KG1 (cell line): ENCODE data around the gene CHD5.

Experiments used
- DNase-seq: peaks from one replicate; lab custom pipeline; 2025; lab: John Stamatoyannopoulos, UW

Gene CHD5

DNA sequence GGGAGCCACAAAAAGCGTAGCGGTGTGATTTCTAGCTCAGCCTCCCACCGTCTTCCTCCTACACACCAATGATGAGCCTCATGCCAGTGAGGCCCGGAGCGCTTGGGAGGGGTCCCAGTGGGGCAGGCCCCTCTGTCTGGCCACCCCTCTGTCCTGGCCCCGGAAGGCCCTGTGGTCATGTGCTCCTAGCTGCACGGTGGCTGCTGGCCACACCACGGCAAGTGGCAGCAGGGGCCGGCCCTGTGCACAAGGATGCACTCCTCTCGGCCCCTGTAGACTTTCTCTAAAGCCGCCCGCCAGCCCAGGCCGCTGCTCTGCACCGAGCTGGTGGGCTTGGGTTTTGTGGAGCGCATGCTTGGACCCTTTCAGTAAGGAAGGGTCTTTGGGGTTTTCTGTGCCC lies 80.8 kb downstream of the CHD5 start:
- DNase-seq: no peak

DNA sequence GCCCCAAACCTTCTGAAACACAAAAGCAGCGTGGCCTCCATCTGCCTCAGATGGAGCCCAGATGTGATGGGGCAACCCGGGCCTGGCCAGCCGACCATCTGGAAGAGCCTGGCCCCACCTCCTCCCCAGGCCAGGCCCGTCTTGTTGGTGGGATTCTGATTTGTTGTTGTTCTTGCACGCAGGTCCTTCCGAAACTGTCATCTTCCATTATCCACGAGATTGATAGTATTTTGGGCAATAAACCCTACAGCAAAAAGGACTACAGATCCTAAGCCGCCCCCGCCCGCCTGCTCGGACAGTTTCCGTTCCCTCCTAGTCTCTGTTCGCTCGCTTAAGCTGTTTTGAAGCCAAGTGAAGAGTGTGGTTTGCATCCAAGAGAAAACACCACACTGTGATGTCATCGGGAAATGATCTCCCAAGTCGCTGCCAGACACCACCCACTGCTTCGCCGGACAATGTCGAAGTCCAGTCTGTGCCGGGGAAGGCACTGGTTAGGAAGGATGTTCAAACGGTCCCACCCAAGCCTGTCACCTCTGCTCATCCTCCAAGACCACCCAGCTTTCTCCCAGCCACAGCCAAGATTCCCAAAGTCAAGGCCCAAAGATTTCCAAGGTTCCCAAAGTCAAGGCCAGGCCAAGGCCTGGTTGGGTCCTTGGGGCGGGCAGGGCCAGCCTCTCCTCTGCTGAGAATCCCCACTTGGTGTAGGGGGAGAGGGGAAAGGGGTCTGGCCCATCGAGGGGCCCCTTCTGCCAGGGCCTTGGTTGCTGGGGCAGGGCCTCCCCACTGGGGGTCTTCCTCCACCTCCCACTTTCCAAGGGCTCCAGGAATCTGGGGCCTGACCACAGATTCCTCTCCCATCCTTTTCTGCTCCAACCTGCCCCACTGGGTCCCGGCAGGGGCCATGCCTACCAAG lies 81.6 kb downstream of the CHD5 start:
- no peak for DNase-seq

DNA sequence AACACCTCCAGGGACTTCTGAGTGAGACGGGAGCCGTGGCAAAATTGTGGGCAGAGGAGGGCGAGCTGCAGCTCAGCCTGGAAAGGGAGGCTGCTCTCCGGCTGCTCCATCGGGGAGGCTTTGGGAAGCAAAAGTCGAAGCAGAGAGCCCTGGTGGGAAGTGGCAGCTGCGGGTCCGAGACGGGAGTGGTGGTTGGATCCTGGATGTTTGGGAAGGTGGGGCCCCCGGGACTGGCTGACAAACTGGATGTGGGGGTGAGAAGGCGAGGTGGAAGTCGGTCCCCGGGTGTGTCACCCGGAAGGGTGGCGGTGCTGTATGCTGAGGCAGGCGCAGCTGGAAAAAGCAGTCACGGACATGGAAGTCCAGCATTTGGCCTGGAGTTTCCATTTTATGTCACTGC lies 82.3 kb downstream of the CHD5 start:
- DNase-seq: no peak

DNA sequence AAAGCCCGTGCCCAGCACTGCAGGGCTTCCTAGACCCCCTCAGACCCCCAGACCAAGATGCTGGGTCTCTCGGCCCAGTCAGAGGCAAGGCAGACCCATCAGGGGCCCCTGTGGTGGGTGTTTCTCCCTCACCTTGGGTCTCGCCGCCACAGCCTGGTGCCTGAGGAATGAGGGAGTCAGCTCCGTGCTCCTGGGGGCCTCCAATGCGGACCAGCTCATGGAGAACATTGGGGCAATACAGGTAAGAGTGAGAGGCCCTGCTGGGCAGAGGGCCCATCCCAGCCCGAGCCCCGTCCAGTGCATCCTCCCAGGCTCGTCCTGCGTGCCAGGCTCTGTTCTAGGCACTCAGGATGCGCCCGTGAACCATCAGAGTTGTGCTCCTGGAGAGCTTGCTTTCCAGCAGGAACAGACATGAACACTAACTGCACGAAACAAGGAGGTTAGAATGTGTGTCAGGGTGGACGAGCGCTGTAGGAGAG lies 83.0 kb downstream of the CHD5 start:
- DNase-seq: no peak

DNA sequence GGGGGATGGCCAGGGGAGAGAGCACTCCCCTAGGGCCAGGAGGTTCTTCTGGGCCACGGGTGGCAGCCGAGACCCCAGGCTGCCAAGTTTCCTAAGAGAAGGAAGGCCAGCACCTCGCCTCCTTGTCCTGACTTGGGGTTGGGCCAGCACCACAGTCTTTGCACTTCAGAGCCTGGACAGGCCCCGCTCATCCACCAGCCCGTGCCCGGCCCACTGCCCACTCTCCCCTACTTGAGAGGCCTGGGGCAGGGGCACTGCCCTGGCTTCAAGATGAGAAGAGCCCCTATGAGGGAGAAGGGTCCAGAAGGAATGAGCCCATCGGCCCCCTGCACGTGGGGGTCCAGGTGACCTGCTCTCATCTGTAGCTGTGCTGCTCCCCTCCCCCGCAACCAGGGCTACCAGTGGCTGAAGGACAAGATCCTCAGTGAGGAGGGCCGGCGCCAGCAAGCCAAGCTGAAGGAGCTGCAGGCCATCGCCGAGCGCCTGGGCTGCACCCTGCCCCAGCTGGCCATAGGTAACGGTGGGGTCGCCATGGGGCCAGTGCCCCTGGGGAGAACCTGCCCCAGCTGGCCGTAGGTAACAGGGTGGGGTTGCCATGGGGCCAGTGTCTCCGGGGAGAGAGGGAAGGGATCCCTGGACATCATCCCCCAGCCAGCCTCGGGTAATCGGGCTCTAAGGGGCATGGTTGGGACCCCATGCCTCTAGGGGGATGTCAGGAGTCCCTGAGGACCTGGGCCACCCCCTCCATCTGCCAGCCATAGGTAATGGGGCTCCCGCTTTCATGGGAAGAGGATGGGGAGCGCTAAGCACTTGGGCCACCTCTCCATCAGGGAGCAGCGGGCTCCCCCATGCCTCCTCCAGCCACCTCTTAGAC lies 83.6 kb downstream of the CHD5 start:
- no peak for DNase-seq

DNA sequence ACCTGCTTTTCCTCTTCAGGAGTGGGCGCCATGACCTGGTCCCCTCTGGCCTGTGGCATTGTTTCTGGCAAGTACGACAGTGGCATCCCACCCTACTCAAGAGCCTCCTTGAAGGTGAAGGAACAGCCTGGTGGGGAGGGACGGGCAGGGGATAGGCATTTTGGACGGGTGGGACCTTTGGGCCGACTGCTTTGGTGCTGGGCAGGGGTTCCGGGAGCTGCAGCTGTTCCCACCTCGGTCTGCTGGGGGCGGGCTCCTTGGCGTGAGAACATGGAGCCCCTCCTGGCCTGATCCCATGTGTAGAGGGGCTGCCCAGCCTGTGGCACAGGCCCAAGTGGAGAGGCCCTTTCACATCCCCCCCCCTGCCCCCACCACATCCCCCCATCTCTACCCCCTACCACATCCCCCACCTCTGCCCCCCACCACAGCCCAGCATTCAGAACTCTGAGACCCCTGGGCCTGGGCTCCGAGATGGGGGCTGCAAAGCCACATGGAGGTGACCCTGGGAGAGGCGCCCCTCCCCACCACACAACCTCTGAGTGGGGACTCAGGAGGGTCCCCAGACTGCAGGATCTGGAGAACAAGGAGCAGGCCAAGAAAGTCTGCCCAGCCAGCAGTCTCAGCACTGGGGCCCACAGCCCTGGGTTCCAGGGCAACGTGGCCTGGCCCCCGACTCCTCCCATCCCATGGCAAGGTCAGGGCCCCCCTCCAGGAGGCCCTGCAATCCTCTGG lies 84.4 kb downstream of the CHD5 start:
- DNase-seq: no peak

DNA sequence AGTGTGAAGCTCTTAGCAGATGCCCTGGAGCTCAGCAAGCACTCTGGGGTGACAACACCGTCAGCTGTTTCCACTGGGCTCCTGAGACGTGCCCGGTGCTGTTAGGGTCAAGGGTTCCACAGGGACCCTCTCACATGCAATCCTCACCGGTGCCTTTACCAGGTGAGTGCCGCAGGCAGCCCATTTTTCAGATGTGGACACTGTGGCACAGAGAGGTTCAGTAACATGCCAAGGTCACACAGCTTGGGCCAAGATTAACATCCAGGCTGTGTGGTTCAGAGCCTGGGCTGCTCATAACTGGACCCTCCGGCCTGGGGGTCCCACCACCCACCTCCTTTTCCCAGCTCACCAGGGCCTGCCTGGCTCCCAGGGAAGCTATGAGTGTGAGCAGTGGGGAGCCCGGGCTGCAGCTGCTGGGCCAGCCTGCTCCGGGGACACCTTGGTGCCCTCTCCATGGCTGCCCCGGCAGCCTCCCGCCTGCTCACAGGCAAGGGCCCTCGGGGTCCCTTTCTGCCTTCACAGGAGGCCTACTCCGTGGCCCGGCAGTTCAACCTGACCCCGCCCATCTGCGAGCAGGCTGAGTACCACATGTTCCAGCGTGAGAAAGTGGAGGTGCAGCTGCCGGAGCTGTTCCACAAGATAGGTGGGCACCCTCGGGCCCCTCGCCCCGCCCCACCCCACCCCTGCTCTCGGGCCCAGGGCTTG lies 85.2 kb downstream of the CHD5 start:
- no peak for DNase-seq

DNA sequence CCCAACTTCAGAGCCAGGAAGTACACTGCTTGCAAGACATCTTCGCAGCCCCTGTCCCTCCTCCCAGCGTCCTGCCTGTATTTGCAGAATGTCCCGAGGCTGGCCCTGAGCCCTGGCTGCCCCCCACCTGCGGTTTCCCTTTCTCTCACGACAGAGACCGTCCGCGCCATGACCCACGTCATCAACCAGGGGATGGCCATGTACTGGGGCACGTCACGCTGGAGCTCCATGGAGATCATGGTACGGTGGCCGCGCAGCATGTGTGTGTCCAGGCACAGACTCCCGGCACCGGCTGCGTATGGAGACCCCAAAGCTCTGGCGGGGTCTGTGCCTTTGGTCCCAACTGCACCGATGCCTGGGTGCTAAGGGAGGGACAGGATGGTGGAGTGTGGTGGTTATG lies 85.9 kb downstream of the CHD5 start:
- DNase-seq: no peak

DNA sequence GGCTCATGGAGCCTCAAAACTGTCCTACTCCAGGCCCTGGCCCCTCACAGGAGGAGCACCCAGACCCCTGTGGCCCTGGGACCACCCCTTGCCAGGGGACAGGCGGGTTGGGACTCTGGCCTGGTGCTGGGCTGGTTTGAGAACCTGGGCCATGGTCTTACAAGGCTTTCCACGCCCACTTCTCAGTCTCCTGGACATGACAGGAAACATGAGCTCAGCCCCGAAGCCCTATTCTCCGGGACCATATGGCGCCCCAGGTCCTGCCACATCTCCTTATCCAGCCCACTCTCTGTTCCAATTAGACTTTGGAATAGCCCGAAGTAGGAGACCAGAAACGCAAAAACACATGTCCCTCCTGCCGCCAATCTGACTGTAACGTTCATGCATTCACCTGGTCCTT lies 86.5 kb downstream of the CHD5 start:
- no peak for DNase-seq

DNA sequence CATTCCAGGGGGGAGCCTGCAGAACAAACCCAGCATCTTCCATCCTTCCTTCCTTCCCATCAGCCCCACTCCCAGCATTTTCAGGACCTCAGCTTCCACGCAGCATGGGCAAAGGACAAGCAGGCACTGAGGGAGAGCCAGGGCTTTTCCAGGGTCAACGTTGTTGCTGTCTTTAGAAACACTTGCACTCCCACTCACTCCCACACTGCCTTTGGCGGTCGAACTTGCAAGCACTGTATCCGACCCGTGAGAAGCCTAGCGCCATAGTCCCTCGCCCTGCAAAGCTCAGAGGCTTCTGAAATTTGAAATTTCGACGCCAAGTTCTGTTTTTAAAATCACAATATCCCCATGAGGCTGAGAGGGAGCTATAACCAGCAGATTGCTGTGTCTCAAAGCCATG lies 87.0 kb downstream of the CHD5 start:
- DNase-seq: no peak

DNA sequence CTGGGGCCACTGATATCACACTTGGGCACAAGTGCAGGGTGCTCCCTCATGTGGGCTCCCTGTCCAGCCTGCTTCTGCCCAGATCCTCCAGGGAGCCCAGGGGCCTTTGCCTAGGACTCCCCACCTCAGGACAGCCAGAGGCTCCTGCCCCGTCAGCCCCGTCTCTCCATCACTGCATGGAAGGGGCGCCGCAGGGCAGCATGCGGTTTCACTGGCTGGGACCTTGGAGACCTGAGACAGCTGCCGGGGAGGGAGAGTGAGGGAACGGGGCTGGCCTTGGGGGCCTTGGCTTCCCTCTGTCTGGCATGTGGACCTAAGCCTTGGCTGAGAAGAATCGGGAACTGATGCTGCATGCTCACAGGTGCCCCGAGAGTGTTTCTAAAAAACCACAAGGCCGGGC lies 87.9 kb downstream of the CHD5 start:
- no peak for DNase-seq

DNA sequence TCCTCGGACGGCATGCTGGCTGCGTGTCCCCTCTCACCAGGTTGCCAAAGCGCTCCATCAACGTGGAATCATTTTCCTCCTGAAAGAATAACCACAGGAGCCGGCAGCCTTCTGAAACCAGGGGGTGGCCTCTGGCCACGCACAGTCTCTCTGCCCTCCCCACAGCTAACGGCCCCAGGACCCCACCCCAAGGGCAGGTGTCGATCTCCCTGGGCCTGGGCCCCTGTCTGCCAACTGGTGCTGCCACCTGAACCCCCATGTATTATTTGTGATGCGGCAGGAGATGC lies 88.4 kb downstream of the CHD5 start:
- DNase-seq: no peak

DNA sequence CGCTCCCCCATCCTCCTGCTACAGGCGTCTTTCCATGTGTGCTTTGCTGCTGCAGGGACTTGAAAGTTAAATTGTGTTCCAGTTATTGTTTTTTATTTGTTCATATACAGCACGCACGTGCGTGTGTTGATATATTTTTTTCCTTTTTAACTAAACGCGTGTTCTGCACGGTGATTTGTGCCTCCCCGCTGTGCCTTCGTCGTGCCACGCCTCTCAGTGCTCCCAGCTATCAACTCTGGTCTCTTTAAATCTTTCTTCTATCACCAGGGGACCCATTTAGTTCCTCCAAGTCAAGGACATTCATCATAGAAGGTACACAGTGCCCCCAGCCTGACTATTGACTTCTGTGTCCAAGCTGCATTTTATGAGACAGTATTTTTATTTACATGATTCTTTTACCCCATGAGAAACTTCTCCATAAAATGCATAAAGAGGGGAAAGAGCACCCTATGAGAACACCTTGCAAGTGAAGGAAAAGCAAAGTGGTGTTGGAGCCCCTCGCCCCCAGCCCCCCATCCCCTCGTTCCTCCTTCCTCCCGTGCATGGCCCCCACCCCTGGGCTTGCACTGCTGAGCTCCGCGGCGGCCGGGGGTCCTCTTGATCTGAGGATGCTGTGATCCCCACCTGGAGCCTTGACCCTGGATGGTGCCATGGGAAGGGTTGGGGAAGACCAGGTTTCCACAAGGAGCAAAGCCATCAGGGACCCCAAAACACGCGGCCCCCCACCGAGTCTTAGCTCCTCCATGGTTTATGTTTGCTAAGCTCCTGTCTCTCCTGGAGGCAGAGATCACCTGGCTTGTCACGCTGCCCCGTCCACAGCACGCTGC lies 88.9 kb downstream of the CHD5 start:
- DNase-seq: no peak

DNA sequence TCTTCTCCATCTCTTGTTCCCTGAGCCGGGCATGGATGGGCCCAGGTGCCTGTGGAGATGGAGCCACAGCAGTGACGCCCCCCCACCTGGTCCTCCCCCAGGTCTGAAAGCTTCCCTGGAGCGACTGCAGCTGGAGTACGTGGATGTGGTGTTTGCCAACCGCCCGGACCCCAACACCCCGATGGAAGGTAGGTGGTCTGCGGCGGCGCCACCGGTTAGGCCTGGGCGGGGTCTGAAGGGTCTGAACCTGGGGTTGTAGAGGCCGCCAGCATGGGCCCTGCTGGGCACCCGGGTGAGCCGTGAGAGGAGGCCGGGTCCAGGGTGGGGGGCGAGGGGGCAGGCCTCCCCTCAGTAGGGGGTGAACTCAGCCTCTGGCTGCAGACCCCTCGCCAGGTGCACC lies 89.8 kb downstream of the CHD5 start:
- no peak for DNase-seq

DNA sequence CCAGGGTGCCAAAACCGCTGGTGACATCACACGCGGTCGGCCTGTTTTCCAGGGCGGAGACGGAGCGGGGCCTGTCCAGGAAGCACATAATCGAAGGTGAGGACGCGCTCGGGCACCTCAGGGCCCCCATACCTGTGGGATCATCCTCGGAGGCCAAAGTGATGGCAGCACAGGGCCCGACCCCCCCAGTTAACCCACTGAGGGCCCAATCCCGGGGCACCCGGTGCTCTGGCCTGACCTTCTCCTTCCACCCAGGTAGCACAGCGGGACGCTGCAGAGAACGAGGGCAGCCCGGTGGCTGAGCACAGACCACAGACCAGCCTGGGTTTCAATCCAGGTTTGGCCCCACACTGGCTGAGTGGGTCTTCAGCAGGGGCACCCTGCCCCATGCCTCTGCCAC lies 91.2 kb downstream of the CHD5 start:
- no peak for DNase-seq

DNA sequence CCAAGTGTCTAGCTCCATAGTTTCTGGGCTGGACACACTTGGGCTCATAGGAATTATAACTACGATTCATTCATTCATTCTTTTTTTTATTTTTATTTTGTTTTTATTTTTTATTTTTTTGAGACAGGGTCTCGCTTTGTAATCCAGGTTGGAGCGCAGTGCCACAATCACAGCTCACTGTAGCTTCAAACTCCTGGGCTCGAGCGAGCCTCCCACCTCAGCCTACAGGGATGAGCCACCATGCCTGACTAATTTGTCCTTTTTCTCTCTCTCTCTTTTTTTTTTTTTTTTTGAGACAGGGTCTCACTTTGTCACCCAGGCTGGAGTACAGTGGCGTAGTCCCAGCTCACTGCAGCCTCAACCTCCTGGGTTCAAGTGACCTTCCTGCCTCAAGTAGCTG lies 92.2 kb downstream of the CHD5 start:
- DNase-seq: no peak

DNA sequence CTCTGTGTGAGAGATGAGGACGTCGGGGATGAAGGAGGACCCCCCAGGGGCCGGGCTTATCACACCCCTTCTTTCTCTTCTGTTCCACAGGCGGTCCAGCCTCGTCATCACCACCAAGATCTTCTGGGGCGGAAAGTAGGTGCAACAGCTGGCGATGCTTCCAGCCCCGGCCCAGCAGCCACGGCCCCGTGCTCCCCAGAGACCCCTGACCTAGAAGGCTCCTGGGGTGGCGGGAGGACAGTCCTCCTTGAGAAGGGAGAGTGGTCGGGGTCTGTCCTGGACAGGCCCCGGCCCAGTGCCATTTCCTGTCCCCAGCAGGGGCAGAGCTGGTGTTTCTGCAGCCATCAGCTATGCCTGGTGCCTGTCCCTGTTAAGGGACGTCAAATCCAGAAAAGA lies 92.7 kb downstream of the CHD5 start:
- no peak for DNase-seq

DNA sequence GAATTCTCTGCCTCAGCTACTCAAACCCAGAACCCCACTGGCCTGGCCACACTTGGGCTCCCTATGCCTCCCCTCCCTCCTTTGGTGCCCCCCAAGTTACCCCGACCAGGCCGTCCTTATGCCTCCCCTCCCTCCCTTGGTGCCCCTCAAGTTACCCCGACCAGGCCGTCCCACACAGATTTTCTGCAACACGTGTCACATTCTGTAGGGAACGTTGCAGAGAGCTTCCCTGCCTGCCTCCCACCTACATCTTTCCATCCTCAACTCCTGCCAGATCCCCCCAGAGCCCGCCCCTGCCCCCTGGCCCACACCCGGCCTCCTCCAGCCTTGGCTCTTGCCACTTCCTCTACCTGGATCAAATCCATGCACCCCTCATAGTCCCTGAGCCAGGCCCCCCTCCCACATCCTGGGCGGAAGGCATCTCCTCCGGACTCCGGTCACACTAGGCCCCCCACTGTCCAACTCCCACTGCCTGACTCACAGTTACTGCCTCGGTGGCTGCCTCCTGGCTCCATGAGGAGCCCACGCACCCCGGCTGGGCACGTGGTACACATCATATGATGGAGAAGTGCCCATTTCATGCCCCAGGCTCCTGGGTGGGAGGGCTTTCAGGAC lies 93.3 kb downstream of the CHD5 start:
- DNase-seq: no peak

DNA sequence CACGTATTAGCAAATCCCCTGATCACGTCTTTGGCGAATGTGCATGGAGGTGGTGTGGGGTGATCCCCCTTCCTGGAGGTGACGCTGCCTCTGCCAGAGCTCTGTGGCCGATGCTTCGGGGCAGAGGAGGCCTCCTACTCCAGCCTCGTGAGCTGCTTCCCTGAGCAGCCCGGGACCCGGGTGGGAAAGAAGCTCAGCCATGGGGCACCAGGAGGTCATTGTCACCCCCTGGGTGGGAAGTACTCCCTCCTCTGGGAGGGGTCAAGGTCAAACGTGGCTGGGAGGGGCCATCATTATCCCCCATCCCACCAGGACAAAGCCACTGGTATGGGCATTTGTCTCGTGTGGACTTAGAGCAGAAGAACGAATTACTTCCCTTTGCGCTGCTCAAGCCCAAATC lies 93.8 kb downstream of the CHD5 start:
- DNase-seq: no peak

DNA sequence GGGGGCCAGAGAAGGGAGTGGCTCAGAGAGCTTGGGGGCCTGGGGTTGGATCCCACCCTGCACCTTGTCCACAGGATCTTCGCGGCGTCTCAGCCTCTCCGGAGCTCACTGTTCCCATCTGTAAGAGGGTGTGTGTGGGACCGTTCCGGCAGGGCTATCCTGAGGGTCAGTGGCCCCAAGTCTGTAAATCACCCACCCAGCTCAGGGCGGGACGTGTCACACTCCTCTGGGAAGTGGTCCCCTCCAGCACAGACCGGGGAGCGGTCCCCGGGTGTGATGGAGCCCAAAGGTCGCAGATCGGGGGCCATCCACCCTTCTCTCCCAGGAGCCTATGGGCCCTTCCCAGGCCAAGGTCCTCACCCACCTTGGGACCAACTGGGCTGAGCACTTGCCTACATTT lies 94.5 kb downstream of the CHD5 start:
- DNase-seq: no peak
